GM18498 (cell line): Measurements from ENCODE around the gene MCTP1.

Source experiments
- ATAC-seq: cut with Tn5 transposase; IDR thresholded peaks from one replicate; pipeline ENCODE4 v1.9.1; 2021; ENCODE audit warnings: mild to moderate bottlenecking, moderate library complexity; ENCODE audit not compliant: unreplicated experiment

MCTP1 gene

DNA sequence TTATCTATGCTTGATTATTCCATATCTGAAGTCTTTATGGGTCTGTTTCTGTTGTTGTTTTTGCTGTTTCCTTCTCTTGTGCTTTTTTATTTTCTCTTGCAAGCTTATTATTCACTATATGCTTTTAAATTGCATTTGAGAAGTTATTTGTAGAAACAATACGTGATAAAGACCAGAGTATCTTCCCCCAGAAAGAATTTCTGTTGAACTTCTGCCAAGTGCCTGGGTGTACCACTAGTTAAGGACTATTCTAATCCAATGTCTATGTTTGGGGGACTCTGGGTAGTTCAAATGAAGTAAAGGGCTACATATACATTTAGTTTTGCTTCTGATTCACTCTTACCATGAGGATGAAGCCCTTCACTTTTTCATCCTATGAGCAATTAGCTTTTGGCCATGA lies 612.1 kb downstream of the MCTP1 start:
- no peak for ATAC-seq

DNA sequence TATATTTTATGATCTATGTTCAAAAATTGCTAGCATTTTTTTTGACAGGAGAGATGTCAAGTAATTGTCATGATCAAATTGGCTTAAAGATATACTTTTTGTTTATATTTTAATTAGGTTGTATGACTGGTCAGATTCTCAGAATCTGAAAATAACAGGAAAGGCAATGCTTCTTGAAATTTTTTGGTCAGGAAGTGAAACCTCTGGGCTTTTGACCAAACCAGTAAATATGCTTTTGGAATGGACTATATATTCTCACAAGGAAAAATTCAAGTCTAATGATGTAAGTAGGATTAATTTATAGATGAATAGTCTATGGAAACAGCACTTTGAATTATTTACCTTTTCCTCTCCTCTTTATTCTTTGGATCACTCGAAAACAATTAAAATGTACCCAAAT lies 614.2 kb downstream of the MCTP1 start:
- ATAC-seq: no peak

DNA sequence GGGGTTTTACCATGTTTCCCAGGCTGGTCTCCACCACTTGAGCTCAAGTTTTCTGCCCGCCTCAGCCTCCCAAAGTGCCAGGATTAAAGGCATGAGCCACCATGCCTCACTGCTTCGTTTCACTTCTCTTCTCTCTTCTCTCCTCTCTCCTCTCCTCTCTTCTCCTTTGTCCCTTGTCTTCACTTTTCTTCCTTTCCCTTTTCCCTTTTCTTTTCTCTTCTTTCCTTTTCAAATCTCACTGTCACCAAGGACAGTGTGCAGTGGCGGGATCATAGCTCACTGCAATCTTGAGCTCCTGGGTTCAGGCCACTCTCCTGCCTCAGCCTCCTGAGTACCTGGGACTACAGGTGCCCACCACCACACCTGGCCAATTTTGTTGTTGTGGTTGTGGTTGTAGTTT lies 617.0 kb downstream of the MCTP1 start:
- no peak for ATAC-seq

DNA sequence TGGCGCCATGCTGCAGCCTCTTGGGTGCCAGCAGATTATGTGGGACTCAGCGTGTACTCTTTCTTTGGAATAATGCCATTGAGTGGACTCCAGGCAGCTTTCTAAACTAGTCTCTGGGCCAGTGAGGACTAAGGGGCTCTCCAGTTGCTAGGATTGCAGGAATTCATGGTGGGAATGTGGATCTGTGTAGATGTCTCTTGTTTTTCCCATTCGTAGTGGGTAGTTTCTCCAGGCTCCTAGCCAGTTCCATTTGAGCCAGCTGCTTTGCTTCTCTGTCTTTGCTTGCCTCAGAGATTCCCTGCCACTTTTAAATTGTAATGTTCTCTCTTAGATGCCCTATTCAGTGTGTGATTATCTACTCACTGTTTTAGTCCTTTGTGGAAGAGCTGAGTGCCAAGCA lies 623.8 kb downstream of the MCTP1 start:
- ATAC-seq: no peak

DNA sequence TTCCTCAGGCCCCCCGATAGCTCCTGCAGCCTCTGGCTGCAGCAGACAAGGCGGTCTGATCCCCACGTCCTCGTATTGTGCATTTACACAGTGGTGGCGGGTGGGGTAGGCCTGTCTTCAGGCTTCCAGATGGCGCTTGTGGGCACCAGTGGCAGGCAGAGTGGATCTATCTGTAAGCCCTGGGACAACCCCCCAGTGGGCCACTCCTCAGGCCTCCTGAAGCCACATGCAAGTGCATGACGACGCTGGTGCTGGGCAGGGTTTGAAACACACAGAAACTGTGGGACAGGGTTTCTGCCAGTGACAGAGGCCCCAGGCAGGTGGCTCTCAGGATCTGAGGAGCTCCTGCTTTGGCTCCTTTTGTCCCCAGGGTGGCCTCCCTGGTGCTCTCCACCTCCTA lies 624.4 kb downstream of the MCTP1 start:
- ATAC-seq: no peak

DNA sequence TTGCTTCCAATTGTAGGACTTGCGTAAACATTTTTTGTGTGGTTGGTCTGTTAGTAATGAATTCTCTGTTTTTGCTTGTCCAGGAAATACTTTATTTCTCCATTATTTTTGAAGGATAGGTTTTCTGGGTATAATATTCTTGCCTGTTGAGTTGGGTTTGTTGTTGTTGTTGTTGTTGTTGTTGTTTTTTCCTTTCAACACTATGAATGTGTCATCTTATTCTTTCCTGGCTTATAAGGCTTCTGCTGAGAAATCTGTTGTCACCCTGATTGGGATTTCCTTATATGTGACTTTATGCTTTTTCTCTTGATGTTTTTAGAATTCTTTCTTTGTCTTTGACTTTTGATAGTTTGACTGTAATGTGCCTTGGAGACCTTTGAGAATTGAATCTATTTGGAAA lies 626.6 kb downstream of the MCTP1 start:
- no peak for ATAC-seq
